ENCODE data around the gene SLC6A5. TPM values are rescaled to one million over a fixed set of nuclear protein-coding genes. Genes with fewer than 3 reads are reported as not detected.

SLC6A5 gene
- total RNA-seq, 4 donors from 2014 or later, result not detected

- 80 to 81% methylated on average over 7 to 8 of the region's 8 CpGs for WGBS, 2 donors (ENCODE audit: low coverage in 1 of 2)
- intact Hi-C loops (cut with DNase I; ENCODE audit: low total_unique reads), result no loop called here
- Histone ChIP-seq H3K27ac (no peak overlapping the region), H3K27me3 (peaks cover 73% of the 10 kb centered on the region), H3K4me3 (no peak overlapping the region), H3K9me3 (no peaks in the 10 kb centered on the region), H3K4me1 (peaks cover 0 to 4% (median 0%) of the 10 kb centered on the region in 4 donors), H3K36me3 (no peaks in the 10 kb centered on the region)
- DNase-seq, result no peak
- in situ Hi-C loops (cut with MboI; ENCODE audit: low pct_ligation_motif_present in 1 of 4, low pct_unique_long_range_greater_than_20kb in 1 of 4, low sequenced_read_pairs in 3 of 4), result no loop called here
- TF ChIP-seq EP300 (IDR thresholded peaks at IDR 0.05; ENCODE audit: low read depth) (no peak), POLR2AphosphoS5 (IDR thresholded peaks at IDR 0.05) (no peak), POLR2A (IDR thresholded peaks at IDR 0.05) (no peak), CTCF (IDR thresholded peaks at IDR 0.05) (no peak)
Observed at GRCh38 chr11:20594274-20595061, 4.9 kb upstream of the SLC6A5 start.

- TF ChIP-seq EP300 (IDR thresholded peaks at IDR 0.05; ENCODE audit: low read depth) (no peak), CTCF (IDR thresholded peaks at IDR 0.05) (no peak), POLR2A (IDR thresholded peaks at IDR 0.05) (no peak), POLR2AphosphoS5 (IDR thresholded peaks at IDR 0.05) (no peak)
- intact Hi-C loops (cut with DNase I; ENCODE audit: low total_unique reads), result no loop called here
- 83 to 85% methylated on average over 5 of the region's 5 CpGs for WGBS, 2 donors (ENCODE audit: low coverage in 1 of 2)
- H3K27ac ChIP-seq, result no peak overlapping the region
- H3K9me3 ChIP-seq, result no peaks in the 10 kb centered on the region
- no peak overlapping the region for H3K4me3 ChIP-seq
- DNase-seq, result no peak
- peaks cover 74% of the 10 kb centered on the region for H3K27me3 ChIP-seq
- H3K36me3 ChIP-seq, result no peaks in the 10 kb centered on the region
- in situ Hi-C loops (cut with MboI; ENCODE audit: low pct_ligation_motif_present in 1 of 4, low pct_unique_long_range_greater_than_20kb in 1 of 4, low sequenced_read_pairs in 3 of 4), result no loop called here
- H3K4me1 ChIP-seq, result peaks cover 0 to 4% (median 0%) of the 10 kb centered on the region in 4 donors
Observed at GRCh38 chr11:20595101-20595500, 4.3 kb upstream of the SLC6A5 start.

- TF ChIP-seq POLR2A (IDR thresholded peaks at IDR 0.05), result no peak
- no peak for TF ChIP-seq CTCF (IDR thresholded peaks at IDR 0.05)
- no peak for TF ChIP-seq POLR2AphosphoS5 (IDR thresholded peaks at IDR 0.05)
- no peak for TF ChIP-seq EP300 (IDR thresholded peaks at IDR 0.05; ENCODE audit: low read depth)
- WGBS, 2 donors (ENCODE audit: low coverage in 1 of 2), result 14 to 24% methylated on average over 29 to 57 of the region's 57 CpGs
- intact Hi-C loops (cut with DNase I; ENCODE audit: low total_unique reads) (no loop called here), in situ Hi-C loops (cut with MboI; ENCODE audit: low pct_ligation_motif_present in 1 of 4, low pct_unique_long_range_greater_than_20kb in 1 of 4, low sequenced_read_pairs in 3 of 4) (no loop called here)
- peaks cover 0 to 4% (median 0%) of the 10 kb centered on the region in 4 donors for H3K4me1 ChIP-seq
- no peaks in the 10 kb centered on the region for H3K9me3 ChIP-seq
- no peak for DNase-seq
- H3K36me3 ChIP-seq, result no peaks in the 10 kb centered on the region
- H3K27me3 ChIP-seq, result peaks cover 83% of the 10 kb centered on the region
- H3K4me3 ChIP-seq, result no peak overlapping the region
- no peak overlapping the region for H3K27ac ChIP-seq
Observed at GRCh38 chr11:20596205-20597153, 2.9 kb upstream of the SLC6A5 start.

GRCh38 chr11:20597154-20597679 is 2.2 kb upstream of the SLC6A5 start:
- 26% methylated on average over 41 of the region's 41 CpGs; no CpG with 5 or more reads in 1 of the 2 donors for WGBS, 2 donors (ENCODE audit: low coverage in 1 of 2)
- Histone ChIP-seq H3K9me3 (no peaks in the 10 kb centered on the region), H3K4me3 (no peak overlapping the region), H3K4me1 (peaks cover 0 to 4% (median 0%) of the 10 kb centered on the region in 4 donors), H3K27ac (no peak overlapping the region), H3K27me3 (peaks cover 90% of the 10 kb centered on the region), H3K36me3 (no peaks in the 10 kb centered on the region)
- intact Hi-C loops (cut with DNase I; ENCODE audit: low total_unique reads) (no loop called here), in situ Hi-C loops (cut with MboI; ENCODE audit: low pct_ligation_motif_present in 1 of 4, low pct_unique_long_range_greater_than_20kb in 1 of 4, low sequenced_read_pairs in 3 of 4) (no loop called here)
- TF ChIP-seq POLR2A (IDR thresholded peaks at IDR 0.05), result no peak
- no peak for TF ChIP-seq CTCF (IDR thresholded peaks at IDR 0.05)
- no peak for TF ChIP-seq POLR2AphosphoS5 (IDR thresholded peaks at IDR 0.05)
- no peak for TF ChIP-seq EP300 (IDR thresholded peaks at IDR 0.05; ENCODE audit: low read depth)
- DNase-seq, result no peak
